Neutrophil (primary cell): ENCODE data around the gene UGT1A4.

ENCODE experiments used
- H3K27ac ChIP-seq: fragments of 200-600 bp; sonication (generic); 2 replicates; pipeline ENCODE4 v1.5.1; 2016; ENCODE audit warnings: mild to moderate bottlenecking, moderate library complexity
- H3K27me3 ChIP-seq: fragments of 200-600 bp; sonication (generic); 2 replicates; pipeline ENCODE4 v1.6.0; 2016; ENCODE audit warnings: mild to moderate bottlenecking
- H3K36me3 ChIP-seq: fragments of 200-600 bp; sonication (generic); 2 replicates; pipeline ENCODE4 v1.5.1; 2017
- H3K4me1 ChIP-seq, 2 experiments: fragments of 200-600 bp in 1 of 2; sonication (generic) in 1 of 2; 1 replicate in 1 of 2; 2 replicates in 1 of 2; pipeline versions ENCODE4 v1.5.1 to v1.6.1; 2013 to 2016; ENCODE audit warnings: low read depth in 1 of 2, low read length in 1 of 2, mild to moderate bottlenecking in 1 of 2, moderate library complexity in 1 of 2; ENCODE audit not compliant: control insufficient read depth in 1 of 2, insufficient read depth in 1 of 2
- H3K4me3 ChIP-seq, 2 experiments: fragments of 200-600 bp in 1 of 2; sonication (generic) in 1 of 2; 1 replicate in 1 of 2; 2 replicates in 1 of 2; pipeline ENCODE4 v1.5.1; 2013 to 2016; ENCODE audit warnings: low read depth in 1 of 2, low read length in 1 of 2, mild to moderate bottlenecking in 1 of 2, moderate library complexity in 1 of 2
- H3K9me3 ChIP-seq: fragments of 200-600 bp; sonication (generic); 2 replicates; pipeline ENCODE4 v1.5.1; 2016
- CTCF ChIP-seq: fragments of 200-600 bp; sonication (generic); IDR thresholded peaks from 2 replicates; pipeline ENCODE4 v1.5.1; 2016; ENCODE audit warnings: antibody characterized with exemption

The UGT1A4 gene

DNA sequence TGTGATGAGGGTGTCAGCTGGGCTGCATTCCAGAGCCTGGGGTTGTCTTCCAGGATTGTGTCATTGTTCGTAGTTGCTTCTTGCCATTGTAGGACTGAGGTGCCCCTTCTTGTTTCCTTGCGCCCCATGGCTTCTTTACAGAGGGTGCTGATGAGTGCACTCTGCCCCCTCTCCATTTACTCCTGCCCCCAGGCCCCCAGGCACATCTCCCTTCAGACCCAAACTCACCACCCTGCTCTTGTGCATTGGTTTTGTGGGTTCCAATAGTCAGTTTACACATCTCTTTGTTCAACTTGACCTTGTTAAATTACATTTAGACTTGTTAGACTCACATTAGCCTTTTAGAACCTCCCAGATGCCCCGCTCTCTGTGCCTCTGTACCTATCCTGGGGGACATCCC, 102.7 kb downstream of the UGT1A4 start:
- Histone ChIP-seq H3K4me3 (no peak overlapping the region), H3K27me3 (no peaks in the 10 kb centered on the region), H3K36me3 (no peaks in the 10 kb centered on the region), H3K4me1 (no peaks in the 10 kb centered on the region), H3K9me3 (no peaks in the 10 kb centered on the region), H3K27ac (no peak overlapping the region)
- no peak for TF ChIP-seq CTCF

DNA sequence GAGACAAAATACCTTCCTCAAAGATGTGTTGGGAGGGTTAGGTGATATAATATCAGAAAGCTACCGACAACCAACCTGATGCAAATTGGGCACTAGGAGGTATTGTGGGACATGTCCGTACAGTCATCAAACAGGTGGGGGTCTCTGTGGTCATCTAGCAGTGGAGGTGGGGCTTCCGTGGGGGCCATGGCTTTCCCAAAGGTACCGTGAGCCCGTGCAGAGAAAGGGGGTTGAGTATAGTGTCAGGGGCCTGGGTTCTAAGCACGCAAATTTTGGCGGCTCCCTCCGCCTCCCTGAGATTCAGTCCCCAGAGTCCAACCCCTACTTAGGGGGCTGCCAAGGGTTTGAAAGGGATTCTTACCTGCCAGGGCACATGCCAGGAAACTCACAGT, 103.2 kb downstream of the UGT1A4 start:
- TF ChIP-seq CTCF = no peak
- no peak overlapping the region for H3K27ac ChIP-seq
- no peaks in the 10 kb centered on the region for H3K9me3 ChIP-seq
- H3K4me1 ChIP-seq = no peaks in the 10 kb centered on the region
- H3K27me3 ChIP-seq = no peaks in the 10 kb centered on the region
- H3K4me3 ChIP-seq = no peak overlapping the region
- no peaks in the 10 kb centered on the region for H3K36me3 ChIP-seq

DNA sequence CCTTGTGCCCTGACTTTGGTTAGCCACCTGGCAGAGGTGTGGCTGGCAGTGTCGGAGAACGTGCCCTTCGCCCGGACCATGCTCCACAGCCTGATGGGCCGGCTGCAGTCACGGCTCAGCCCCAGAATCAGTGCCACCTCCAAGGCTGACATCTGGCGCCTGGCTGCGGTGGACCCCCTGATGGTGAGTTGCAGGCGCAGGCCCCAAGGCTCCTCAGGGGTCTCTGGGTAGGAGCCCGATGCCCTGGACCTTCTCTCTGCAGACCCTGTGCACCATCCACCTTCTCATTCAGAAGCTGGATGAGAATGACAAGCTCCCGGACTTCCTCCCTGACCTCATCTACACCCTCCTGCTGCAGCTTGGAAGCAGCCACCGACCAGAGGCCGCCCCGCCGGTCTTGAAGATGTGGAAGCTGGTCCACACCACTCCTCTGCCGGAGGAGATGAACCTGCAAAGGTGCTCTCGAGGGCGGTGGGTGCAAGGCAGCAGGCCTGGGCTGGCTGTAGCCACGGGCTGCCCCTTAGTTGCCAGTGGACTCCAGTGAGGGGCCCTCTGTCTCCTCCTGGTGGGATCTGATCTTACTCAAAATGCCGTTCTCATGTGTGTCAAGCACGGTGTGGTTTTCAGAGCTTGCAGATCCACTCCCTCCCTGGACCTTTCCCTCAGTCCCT, 103.7 kb downstream of the UGT1A4 start:
- no peak for TF ChIP-seq CTCF
- H3K9me3 ChIP-seq = no peaks in the 10 kb centered on the region
- no peaks in the 10 kb centered on the region for H3K36me3 ChIP-seq
- H3K4me3 ChIP-seq = no peak overlapping the region
- H3K4me1 ChIP-seq = no peaks in the 10 kb centered on the region
- no peak overlapping the region for H3K27ac ChIP-seq
- H3K27me3 ChIP-seq = no peaks in the 10 kb centered on the region
